Measurements from ENCODE around the gene SLC35B2.

Gene SLC35B2

GRCh38 chr6:44294832-44295791 lies 37.8 kb upstream of the SLC35B2 start:
- no peak for TF ChIP-seq CEBPB (IDR thresholded peaks at IDR 0.05)
- TF ChIP-seq ZBTB7A (IDR thresholded peaks at IDR 0.05; ENCODE audit: low read depth): no peak
- no peak for TF ChIP-seq TEAD4 (IDR thresholded peaks at IDR 0.05)
- no peak for TF ChIP-seq REST (IDR thresholded peaks at IDR 0.05; ENCODE audit: low read depth)
- TF ChIP-seq TCF12 (IDR thresholded peaks at IDR 0.05; ENCODE audit: low read depth): no peak
- no peak for TF ChIP-seq YY1 (IDR thresholded peaks at IDR 0.05; ENCODE audit: low read depth)
- TF ChIP-seq EP300 (IDR thresholded peaks at IDR 0.05; ENCODE audit: borderline replicate concordance): no peak
- no peak for TF ChIP-seq USF1 (IDR thresholded peaks at IDR 0.05)
- no peak for TF ChIP-seq CREB1 (IDR thresholded peaks at IDR 0.05; ENCODE audit: low read depth)
- no peak for TF ChIP-seq TAF1 (IDR thresholded peaks at IDR 0.05; ENCODE audit: low read depth)
- TF ChIP-seq NFIC (IDR thresholded peaks at IDR 0.05): no peak
- no peak for TF ChIP-seq MAX (IDR thresholded peaks at IDR 0.05)
- no peak for TF ChIP-seq EGR1 (IDR thresholded peaks at IDR 0.05)
- TF ChIP-seq FOXM1 (IDR thresholded peaks at IDR 0.05; ENCODE audit: borderline replicate concordance, low read depth): no peak
- no peak for TF ChIP-seq RAD21 (IDR thresholded peaks at IDR 0.05; ENCODE audit: low read depth)

- TF ChIP-seq ZBTB7A (IDR thresholded peaks at IDR 0.05; ENCODE audit: low read depth) (no peak), YY1 (IDR thresholded peaks at IDR 0.05; ENCODE audit: low read depth) (no peak), USF1 (IDR thresholded peaks at IDR 0.05) (no peak), EP300 (IDR thresholded peaks at IDR 0.05; ENCODE audit: borderline replicate concordance) (no peak), TAF1 (IDR thresholded peaks at IDR 0.05; ENCODE audit: low read depth) (no peak), TEAD4 (IDR thresholded peaks at IDR 0.05) (no peak), CEBPB (IDR thresholded peaks at IDR 0.05) (no peak), REST (IDR thresholded peaks at IDR 0.05; ENCODE audit: low read depth) (no peak), RAD21 (IDR thresholded peaks at IDR 0.05; ENCODE audit: low read depth) (no peak), EGR1 (IDR thresholded peaks at IDR 0.05) (no peak), MAX (IDR thresholded peaks at IDR 0.05) (no peak), NFIC (IDR thresholded peaks at IDR 0.05) (no peak), CREB1 (IDR thresholded peaks at IDR 0.05; ENCODE audit: low read depth) (no peak), TCF12 (IDR thresholded peaks at IDR 0.05; ENCODE audit: low read depth) (no peak), FOXM1 (IDR thresholded peaks at IDR 0.05; ENCODE audit: borderline replicate concordance, low read depth) (no peak)
Observed at GRCh38 chr6:44292661-44293365, 35.5 kb upstream of the SLC35B2 start.

GRCh38 chr6:44291841-44292240 lies 34.5 kb upstream of the SLC35B2 start:
- no peak for TF ChIP-seq EP300 (IDR thresholded peaks at IDR 0.05; ENCODE audit: borderline replicate concordance)
- no peak for TF ChIP-seq YY1 (IDR thresholded peaks at IDR 0.05; ENCODE audit: low read depth)
- TF ChIP-seq MAX (IDR thresholded peaks at IDR 0.05): no peak

- TF ChIP-seq FOXM1 (IDR thresholded peaks at IDR 0.05; ENCODE audit: borderline replicate concordance, low read depth) (no peak), CREB1 (IDR thresholded peaks at IDR 0.05; ENCODE audit: low read depth) (no peak), RAD21 (IDR thresholded peaks at IDR 0.05; ENCODE audit: low read depth) (no peak), NFIC (IDR thresholded peaks at IDR 0.05) (no peak), USF1 (IDR thresholded peaks at IDR 0.05) (no peak), MAX (IDR thresholded peaks at IDR 0.05) (no peak), EGR1 (IDR thresholded peaks at IDR 0.05) (no peak), ZBTB7A (IDR thresholded peaks at IDR 0.05; ENCODE audit: low read depth) (no peak), REST (IDR thresholded peaks at IDR 0.05; ENCODE audit: low read depth) (no peak)
Observed at GRCh38 chr6:44289726-44290260, 32.5 kb upstream of the SLC35B2 start.
